ENCODE results near the gene ZNF324. TPM values are rescaled to one million over a fixed set of nuclear protein-coding genes. Genes with fewer than 3 reads are reported as not detected.

Gene ZNF324
- total and polyA plus RNA-seq, 2 of the 8 experiments (the other 6 are each of a cell fraction or from before 2014, with no cell fraction given): 5.1 to 5.8 TPM

- no peak for FAIRE-seq
- Histone ChIP-seq H2AFZ (ENCODE audit: low read length) (no peak overlapping the region), H3K79me1 (ENCODE audit: low read depth, low read length) (peaks cover 6% of the 10 kb centered on the region; the same call in 1 of the 2 replicates), H3K27ac (ENCODE audit: low read depth, low read length) (no peak overlapping the region), H3K14ac (ENCODE audit: insufficient read length) (no peak overlapping the region), H3K36me3 (ENCODE audit: control insufficient read depth in 2 of 4, insufficient read depth in 4 of 4, low read length in 3 of 4) (peaks cover 2 to 7% (median 4%) of the 10 kb centered on the region in 4 experiments; a peak in 5 of 8 replicates), H3K79me2 (ENCODE audit: control insufficient read depth in 1 of 2, insufficient read depth in 2 of 2, low read length in 2 of 2) (no peaks in the 10 kb centered on the region), H2BK20ac (ENCODE audit: low read length) (no peak overlapping the region), H2BK12ac (ENCODE audit: low read depth, low read length) (no peak overlapping the region), H3K4me3 (ENCODE audit: extremely low read depth in 1 of 4, insufficient read depth in 2 of 4, low read depth in 3 of 4, low read length in 4 of 4) (no peak overlapping the region), H3K4ac (replicated peaks; ENCODE audit: insufficient read length, low read depth, low read length) (no peak overlapping the region), H3K9me3 (ENCODE audit: insufficient read depth in 2 of 2, low read depth in 1 of 2, low read length in 1 of 2) (no peaks in the 10 kb centered on the region), H3K56ac (replicated peaks; ENCODE audit: insufficient read length, low read depth, low read length) (no peak overlapping the region), H3K4me2 (ENCODE audit: insufficient read depth in 1 of 2, low read depth in 2 of 2, low read length in 2 of 2) (no peak overlapping the region; a peak in 1 of 4 replicates), H4K20me1 (replicated peaks in 1 of 2; ENCODE audit: control insufficient read depth in 1 of 2, insufficient read depth in 2 of 2, low read length in 2 of 2) (peaks cover 6 to 12% of the 10 kb centered on the region in 2 experiments), H3K4me1 (replicated peaks in 1 of 4; ENCODE audit: control insufficient read depth in 3 of 4, insufficient read depth in 4 of 4, low read length in 3 of 4) (no peaks in the 10 kb centered on the region), H3K23ac (ENCODE audit: insufficient read length) (no peak overlapping the region), H3K9ac (replicated peaks in 1 of 4; ENCODE audit: extremely low read depth in 1 of 4, low read depth in 3 of 4, low read length in 3 of 4) (no peak overlapping the region; a peak in 1 of 7 replicates), H2AK5ac (ENCODE audit: low read depth, low read length) (no peak overlapping the region), H2BK15ac (ENCODE audit: low read length) (no peak overlapping the region), H3K23me2 (ENCODE audit: low read depth, low read length) (peaks cover 8% of the 10 kb centered on the region; the same call in 1 of the 2 replicates), H4K91ac (replicated peaks; ENCODE audit: insufficient read length, low read length) (no peak overlapping the region), H2BK120ac (replicated peaks; ENCODE audit: low read depth, low read length) (no peak overlapping the region), H2BK5ac (ENCODE audit: low read depth, low read length) (no peak overlapping the region; the same call in 1 of the 2 replicates), H3K18ac (ENCODE audit: extremely low read depth, low read length) (no peak overlapping the region), H4K5ac (ENCODE audit: insufficient read length, low read depth, low read length) (no peak overlapping the region), H3K27me3 (replicated peaks in 1 of 4; ENCODE audit: control insufficient read depth in 3 of 4, extremely low read depth in 1 of 4, insufficient read depth in 3 of 4, low read length in 3 of 4) (no peaks in the 10 kb centered on the region; a peak in 1 of 7 replicates), H4K8ac (ENCODE audit: extremely low read depth, insufficient read depth, low read length) (no peak overlapping the region)
- 89% methylated on average over 14 of the region's 17 CpGs; no CpG with 5 or more reads in 1 of the 2 experiments for WGBS, 2 experiments (ENCODE audit: extremely low coverage in 1 of 2, insufficient coverage in 1 of 2, insufficient read length in 1 of 2, insufficient replicate concordance in 2 of 2, low coverage in 1 of 2, low lambda C conversion rate in 2 of 2, missing lambda C conversion rate in 1 of 2)
- ChIA-PET CTCF (ENCODE audit: partially characterized antibody) (interaction anchor here (1.2 to 1.6 kb wide), 4 partner anchors 9 to 49 kb away, joined by 3 to 4 read pairs (median 4); no protein-coding TSS in a partner anchor), POLR2A (ENCODE audit: partially characterized antibody) (interaction anchor here (0.8 to 1.7 kb wide), 4 partner anchors 9 to 74 kb away, joined by 3 to 7 read pairs (median 5); partner anchors contain the start of gene RNF225)
- no peak for DNase-seq (ENCODE audit: low read depth in 1 of 2, low spot score in 2 of 2)
- TF ChIP-seq NANOG (IDR thresholded peaks at IDR 0.05; ENCODE audit: insufficient read depth, low read depth, low read length, poor library complexity, severe bottlenecking): no peak
- no peak for TF ChIP-seq FOSL1 (IDR thresholded peaks at IDR 0.05; ENCODE audit: insufficient read depth, low read depth, low read length)
- TF ChIP-seq KDM5A (IDR thresholded peaks at IDR 0.05; ENCODE audit: low read length): no peak
- no peak for TF ChIP-seq SUZ12 (IDR thresholded peaks at IDR 0.05; ENCODE audit: low read length)
- TF ChIP-seq CHD2 (IDR thresholded peaks at IDR 0.05; ENCODE audit: low read length): no peak
- no peak for TF ChIP-seq CTBP2 (IDR thresholded peaks at IDR 0.05; ENCODE audit: borderline replicate concordance, insufficient read depth, insufficient read length, low read length)
- TF ChIP-seq SAP30 (IDR thresholded peaks at IDR 0.05; ENCODE audit: insufficient read depth, insufficient replicate concordance, low read length): no peak
- TF ChIP-seq TCF12 (IDR thresholded peaks at IDR 0.05; ENCODE audit: low read depth, low read length): no peak
- TF ChIP-seq YY1 (IDR thresholded peaks at IDR 0.05; ENCODE audit: low read depth, low read length): no peak
- TF ChIP-seq GTF2F1 (IDR thresholded peaks at IDR 0.05; ENCODE audit: borderline replicate concordance, low read depth, low read length): no peak
- no peak for TF ChIP-seq TAF1 (IDR thresholded peaks at IDR 0.05; ENCODE audit: low read depth, low read length)
- TF ChIP-seq SIRT6 (IDR thresholded peaks at IDR 0.05; ENCODE audit: low read length): no peak
Observed at GRCh38 chr19:58469241-58470013, 2.5 kb downstream of the ZNF324 start.
